Mononuclear cell (primary cell): Measurements from ENCODE around the gene DICER1. TPM values are rescaled to one million over a fixed set of nuclear protein-coding genes. Genes with fewer than 3 reads are reported as not detected.

Experiments used
- H3K27me3 ChIP-seq: 2 replicates; pipeline ENCODE4 v1.6.0; 2011; ENCODE audit warnings: low read length, control low read depth; ENCODE audit not compliant: insufficient read depth
- H3K4me1 ChIP-seq: 2 replicates; pipeline ENCODE4 v1.5.1; 2011; ENCODE audit warnings: mild to moderate bottlenecking, low read length, control low read depth; ENCODE audit not compliant: insufficient read depth
- H3K4me3 ChIP-seq: 2 replicates; pipeline ENCODE4 v1.5.1; 2011; ENCODE audit warnings: mild to moderate bottlenecking, low read length, moderate library complexity
- H3K9me3 ChIP-seq: 2 replicates; pipeline ENCODE4 v1.5.1; 2011; ENCODE audit warnings: low read depth, mild to moderate bottlenecking, control low read depth, low read length
- total RNA-seq: library from RNA; depleted of rRNA; stranded (reverse); fragments of >200 nt; gene quantifications from one replicate; pipeline ENCODE4 v1.2.3, GENCODE V29; 2012

The DICER1 gene
- total RNA-seq, 1 donor: 99.5 TPM

DNA sequence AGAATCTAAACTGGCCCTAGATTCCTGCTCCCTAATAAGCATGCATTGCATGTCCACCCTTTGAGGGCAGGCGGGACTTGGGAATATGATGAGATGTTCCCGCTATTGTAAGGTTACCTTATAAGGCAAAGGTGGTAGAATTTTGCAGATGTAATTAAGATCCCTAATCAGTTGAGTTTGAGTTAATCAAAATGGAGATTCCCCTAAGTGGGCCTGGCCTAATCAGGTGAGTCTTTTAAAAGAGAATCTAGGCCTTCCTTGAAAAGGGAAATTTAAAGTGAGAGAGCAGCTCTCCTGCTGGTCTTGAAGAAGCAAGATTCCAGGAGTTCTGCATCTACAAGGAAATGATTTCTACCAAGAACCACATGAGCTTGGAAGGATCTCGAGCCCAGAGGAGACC lies 83.4 kb downstream of the DICER1 start:
- peaks cover 2% of the 10 kb centered on the region for H3K27me3 ChIP-seq
- no peaks in the 10 kb centered on the region for H3K9me3 ChIP-seq
- H3K4me3 ChIP-seq: no peak overlapping the region
- no peaks in the 10 kb centered on the region for H3K4me1 ChIP-seq

DNA sequence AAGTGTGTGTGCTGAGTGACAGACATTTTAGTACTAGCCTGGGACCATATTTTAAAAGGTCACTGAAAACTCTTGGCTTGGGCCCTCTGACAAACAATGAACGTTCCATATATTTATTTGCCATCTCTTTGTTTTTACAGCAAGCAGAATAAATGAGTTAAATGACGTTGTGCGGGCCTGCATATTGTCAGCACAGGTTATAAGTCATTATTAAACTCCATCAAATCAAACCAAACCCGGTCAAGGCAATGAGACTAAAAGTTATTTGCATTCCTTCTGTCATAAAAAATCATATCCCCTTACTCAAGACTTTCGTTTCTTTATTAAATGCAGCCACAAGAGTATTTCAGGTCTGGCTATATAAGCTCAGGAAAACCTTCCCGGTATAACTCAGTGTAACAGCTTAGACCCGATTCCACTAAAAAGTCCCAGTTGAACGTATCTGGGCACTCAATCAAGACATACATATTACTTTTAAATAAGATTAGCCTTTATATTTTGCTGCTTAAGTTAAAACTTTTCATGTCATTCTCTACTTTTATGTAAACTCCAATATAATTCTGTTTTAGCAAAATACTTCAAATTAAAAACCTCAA lies 84.9 kb downstream of the DICER1 start:
- Histone ChIP-seq H3K27me3 (peaks cover 2% of the 10 kb centered on the region), H3K4me1 (no peaks in the 10 kb centered on the region), H3K4me3 (no peak overlapping the region), H3K9me3 (no peaks in the 10 kb centered on the region)

DNA sequence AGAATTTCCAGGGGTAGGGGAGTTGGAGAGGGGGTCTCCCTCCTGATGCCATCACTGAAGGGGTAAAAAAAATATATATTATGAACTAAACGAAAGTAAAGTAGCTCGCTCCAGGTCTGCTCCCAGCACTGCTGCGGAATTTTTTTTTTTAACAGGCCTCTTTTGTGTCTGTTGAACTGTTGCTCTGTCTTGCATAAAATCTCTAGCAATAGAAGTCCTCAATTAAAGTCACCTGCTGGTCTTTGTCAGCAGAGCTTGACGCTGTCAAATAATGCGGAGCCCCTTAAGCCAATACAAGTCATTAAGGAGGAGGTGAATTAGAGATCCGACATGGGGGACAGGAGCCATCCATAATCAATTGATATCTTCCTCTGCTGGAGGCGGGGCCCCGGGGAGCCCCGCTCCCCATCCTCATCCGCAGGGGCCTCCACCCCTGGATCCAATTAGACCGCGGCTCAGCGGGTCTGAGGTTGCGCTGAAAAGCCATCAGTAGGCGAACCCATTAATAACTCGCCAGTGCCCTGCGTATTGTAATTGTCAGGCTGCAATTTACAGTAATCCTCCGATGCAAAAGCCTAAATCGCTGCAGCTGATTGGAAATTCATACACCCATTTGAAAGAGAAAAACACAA lies 85.6 kb downstream of the DICER1 start:
- H3K4me1 ChIP-seq: no peaks in the 10 kb centered on the region
- H3K27me3 ChIP-seq: peaks cover 2% of the 10 kb centered on the region
- no peak overlapping the region for H3K4me3 ChIP-seq
- H3K9me3 ChIP-seq: no peaks in the 10 kb centered on the region

- Histone ChIP-seq H3K27me3 (peaks cover 2% of the 10 kb centered on the region), H3K4me1 (no peaks in the 10 kb centered on the region), H3K4me3 (no peak overlapping the region), H3K9me3 (no peaks in the 10 kb centered on the region)
Observed at GRCh38 chr14:95070748-95071435, 86.4 kb downstream of the DICER1 start.

GRCh38 chr14:95069547-95069946 lies 87.8 kb downstream of the DICER1 start:
- H3K9me3 ChIP-seq: no peaks in the 10 kb centered on the region
- H3K4me1 ChIP-seq: no peaks in the 10 kb centered on the region
- no peak overlapping the region for H3K4me3 ChIP-seq
- H3K27me3 ChIP-seq: peaks cover 2% of the 10 kb centered on the region

GRCh38 chr14:95069018-95069417 lies 88.3 kb downstream of the DICER1 start:
- Histone ChIP-seq H3K27me3 (peaks cover 2% of the 10 kb centered on the region), H3K4me1 (no peaks in the 10 kb centered on the region), H3K9me3 (no peaks in the 10 kb centered on the region), H3K4me3 (no peak overlapping the region)

GRCh38 chr14:95068521-95068920 lies 88.8 kb downstream of the DICER1 start:
- Histone ChIP-seq H3K27me3 (peaks cover 2% of the 10 kb centered on the region), H3K4me1 (no peaks in the 10 kb centered on the region), H3K9me3 (no peaks in the 10 kb centered on the region), H3K4me3 (no peak overlapping the region)

DNA sequence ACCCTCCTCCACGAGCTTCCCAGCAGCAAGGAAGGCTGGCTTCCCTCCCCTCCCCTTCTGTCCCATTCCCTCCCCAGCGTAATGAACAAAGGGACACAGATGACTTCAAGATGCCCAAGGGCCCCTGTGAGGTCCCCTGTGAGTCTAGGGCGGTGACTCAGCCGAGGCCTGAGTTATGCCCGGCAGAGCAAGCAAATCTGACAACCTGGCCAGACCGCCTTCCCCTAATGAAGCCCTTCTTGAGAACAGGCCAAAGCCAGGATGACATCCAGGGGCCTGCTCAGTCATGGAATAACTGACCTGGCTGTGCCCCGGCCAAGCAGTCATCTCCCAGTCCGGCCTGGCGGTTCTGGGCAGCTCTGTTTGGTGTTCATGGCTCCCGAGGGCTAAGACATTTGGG lies 89.2 kb downstream of the DICER1 start:
- Histone ChIP-seq H3K9me3 (no peaks in the 10 kb centered on the region), H3K27me3 (peaks cover 2% of the 10 kb centered on the region), H3K4me3 (no peak overlapping the region), H3K4me1 (no peaks in the 10 kb centered on the region)

DNA sequence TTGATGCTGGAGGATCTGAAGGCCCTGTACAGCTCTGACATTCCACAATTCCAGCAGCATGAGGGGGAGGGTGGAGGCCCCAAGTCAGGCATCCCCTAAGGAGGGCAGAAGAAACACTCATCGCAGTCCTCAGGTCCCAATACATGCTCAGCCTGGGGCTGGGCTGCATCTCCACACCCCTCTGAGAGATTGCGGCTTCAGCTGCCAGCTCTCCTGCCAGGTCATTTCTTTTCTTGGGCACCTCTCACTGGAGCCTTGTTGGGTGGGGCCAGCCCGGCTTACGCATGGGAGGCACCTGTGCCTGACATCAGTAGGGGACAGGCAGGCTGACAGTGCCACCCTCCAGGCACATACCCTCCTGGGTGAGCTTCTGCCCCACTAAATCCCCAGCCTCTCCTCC lies 89.8 kb downstream of the DICER1 start:
- Histone ChIP-seq H3K4me1 (no peaks in the 10 kb centered on the region), H3K9me3 (no peaks in the 10 kb centered on the region), H3K27me3 (peaks cover 2% of the 10 kb centered on the region), H3K4me3 (no peak overlapping the region)

DNA sequence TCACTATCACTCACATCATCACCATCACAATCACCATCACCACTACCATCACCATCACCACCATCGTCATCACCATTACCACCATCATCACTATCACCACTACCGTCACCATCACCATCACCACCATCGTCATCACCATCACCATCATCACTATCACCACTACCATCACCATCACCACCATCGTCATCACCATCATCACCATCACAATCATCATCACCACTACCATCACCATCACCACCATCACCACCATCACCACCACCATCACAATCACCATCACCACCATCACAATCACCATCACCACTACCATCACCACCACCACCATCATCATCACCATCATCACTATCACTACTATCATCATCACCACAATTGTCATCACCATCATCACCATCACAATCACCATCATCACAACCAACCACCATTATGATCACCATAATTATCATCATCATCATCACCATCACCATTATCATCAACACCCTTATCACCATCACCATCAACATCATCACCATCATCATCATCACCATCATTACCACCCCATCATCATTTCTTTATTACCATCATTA lies 90.8 kb downstream of the DICER1 start:
- H3K4me3 ChIP-seq: no peak overlapping the region
- H3K4me1 ChIP-seq: no peaks in the 10 kb centered on the region
- no peaks in the 10 kb centered on the region for H3K9me3 ChIP-seq
- no peaks in the 10 kb centered on the region for H3K27me3 ChIP-seq

DNA sequence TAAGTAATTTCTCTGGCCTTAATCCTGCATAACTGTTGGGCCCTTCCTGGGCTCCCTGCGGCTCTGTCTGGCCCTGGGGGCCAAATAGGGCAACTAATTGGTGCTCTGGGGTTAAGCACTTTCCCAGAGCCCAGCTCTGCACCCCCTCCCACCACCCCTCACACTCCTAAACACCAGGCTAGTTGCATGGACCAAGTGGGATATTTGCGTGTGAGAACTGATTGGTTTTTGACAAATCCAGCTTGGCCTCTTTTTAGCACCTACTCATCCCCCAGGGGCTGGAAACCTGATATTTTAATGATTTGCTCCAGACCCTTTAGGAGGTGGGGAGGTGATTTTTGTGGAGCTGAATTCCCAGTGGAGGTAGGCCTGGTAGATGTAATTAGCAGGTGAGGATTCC lies 91.9 kb downstream of the DICER1 start:
- no peaks in the 10 kb centered on the region for H3K4me1 ChIP-seq
- no peaks in the 10 kb centered on the region for H3K27me3 ChIP-seq
- no peaks in the 10 kb centered on the region for H3K9me3 ChIP-seq
- no peak overlapping the region for H3K4me3 ChIP-seq

GRCh38 chr14:95064734-95065133 lies 92.6 kb downstream of the DICER1 start:
- H3K27me3 ChIP-seq: no peaks in the 10 kb centered on the region

DNA sequence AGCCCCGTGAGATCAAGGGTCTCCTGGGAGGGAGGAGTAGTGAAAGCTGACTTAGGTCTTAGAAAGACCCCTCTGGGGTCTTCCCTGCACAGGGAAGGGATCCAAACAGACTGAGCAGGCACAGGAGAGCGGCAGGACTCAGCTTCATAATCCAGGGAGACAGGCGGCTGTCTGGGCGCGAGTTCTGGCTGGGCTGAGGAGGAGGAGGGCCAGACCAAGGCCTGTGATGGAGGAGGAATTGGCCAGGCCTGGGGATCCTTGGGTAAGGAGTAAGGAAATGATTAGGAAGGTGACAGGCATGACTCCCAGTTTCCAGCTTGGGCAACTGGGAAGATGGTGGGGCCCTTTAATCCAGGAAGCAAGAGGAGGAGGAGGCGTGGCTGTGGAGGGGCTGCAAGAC lies 93.1 kb downstream of the DICER1 start:
- H3K4me1 ChIP-seq: no peaks in the 10 kb centered on the region
- H3K27me3 ChIP-seq: no peaks in the 10 kb centered on the region
- no peak overlapping the region for H3K4me3 ChIP-seq
- H3K9me3 ChIP-seq: no peaks in the 10 kb centered on the region

More at GRCh38 chr14:95064734-95065133, 92.6 kb downstream of the DICER1 start:
- Histone ChIP-seq H3K9me3 (no peaks in the 10 kb centered on the region), H3K4me1 (no peaks in the 10 kb centered on the region), H3K4me3 (no peak overlapping the region)

DNA sequence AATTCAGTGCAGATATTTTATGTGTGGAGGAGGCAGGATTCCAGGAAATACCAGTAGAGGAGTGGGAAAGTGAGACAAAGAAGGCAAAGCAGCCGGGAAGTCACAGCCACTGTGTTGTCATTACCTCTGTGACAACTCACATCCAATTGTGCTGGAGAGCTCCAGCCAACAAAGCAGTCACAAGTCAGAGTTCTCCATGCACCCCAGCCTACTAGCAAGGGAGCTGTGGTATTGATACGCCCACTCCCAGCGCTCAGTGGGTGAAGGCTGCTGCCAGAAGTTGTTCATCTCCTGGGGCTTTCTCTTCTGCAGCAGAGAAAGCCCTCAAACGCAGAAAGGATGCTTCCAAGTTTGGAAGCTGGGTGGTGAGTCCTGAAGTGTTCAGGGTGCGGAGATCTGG lies 93.9 kb downstream of the DICER1 start:
- Histone ChIP-seq H3K9me3 (no peaks in the 10 kb centered on the region), H3K27me3 (no peaks in the 10 kb centered on the region), H3K4me1 (no peaks in the 10 kb centered on the region), H3K4me3 (no peak overlapping the region)

DNA sequence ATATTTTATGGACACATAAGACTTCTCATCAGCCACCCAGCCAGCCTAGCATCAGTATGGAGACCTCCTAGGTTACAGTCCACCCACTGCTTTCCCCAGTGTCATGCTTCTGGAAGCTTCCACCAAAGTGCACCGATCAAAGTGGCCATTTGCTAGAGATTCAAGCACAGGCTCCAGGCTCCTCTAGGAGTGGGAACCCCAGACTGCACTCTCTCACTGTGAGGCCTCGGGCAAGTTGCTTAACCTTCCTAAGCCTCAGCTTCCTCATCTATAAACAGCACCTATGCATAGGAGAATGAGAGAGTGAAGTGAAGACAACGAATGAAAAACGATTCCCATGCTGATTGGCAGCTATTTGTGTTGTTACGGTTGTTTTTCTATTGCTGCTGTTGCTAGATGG lies 94.4 kb downstream of the DICER1 start:
- H3K27me3 ChIP-seq: no peaks in the 10 kb centered on the region
- H3K4me3 ChIP-seq: no peak overlapping the region
- no peaks in the 10 kb centered on the region for H3K4me1 ChIP-seq

More for the DNA sequence above, 94.4 kb downstream of the DICER1 start:
- no peaks in the 10 kb centered on the region for H3K9me3 ChIP-seq
